Smooth muscle cell of bladder (primary cell): ENCODE results near the gene SHTN1. TPM values are rescaled to one million over a fixed set of nuclear protein-coding genes. Genes with fewer than 3 reads are reported as not detected.

Source experiments
- total RNA-seq: library from RNA; depleted of rRNA; stranded (reverse); fragments of >200 nt; gene quantifications from 2 replicates; pipeline ENCODE4 v1.2.3, GENCODE V29; 2014

Gene SHTN1
- 0.92 and 1.00 TPM in 2 replicates for total RNA-seq

GRCh38 chr10:117005026-117005526, at the start of gene SHTN1:
TSS of gene SHTN1 (minus strand) at chr10:117005187. CDS start at chr10:117005079, 108 bp downstream.

GRCh38 chr10:116849248-116850057, 155.5 kb downstream of the SHTN1 start, which contains the start of gene ENO4:
TSS of gene ENO4 (plus strand) at chr10:116849499. CDS start at chr10:116849567, 68 bp downstream.

Other genes starting within 250 kb of the SHTN1 start
- 0.09 and 0.43 TPM in 2 replicates for gene ENO4, start 155.7 kb downstream of the SHTN1 start, total RNA-seq
- gene VAX1, start 133.1 kb upstream of the SHTN1 start, total RNA-seq = not detected in 2 replicates
- not detected in 2 replicates for gene KCNK18, start 192.3 kb upstream of the SHTN1 start, total RNA-seq
- not detected in 2 replicates for gene SLC18A2, start 235.9 kb upstream of the SHTN1 start, total RNA-seq